SK-N-SH (cell line): ENCODE measurements around the gene TGFBI. TPM values are rescaled to one million over a fixed set of nuclear protein-coding genes. Genes with fewer than 3 reads are reported as not detected.

ENCODE experiments used
- CTCF ChIA-PET: fragments of 300-600, 350-600 bp; formaldehyde crosslinking; extraction: SDS; loops from one replicate; lab custom pipeline; 2021; lab: Yijun Ruan, JAX
- POLR2A ChIA-PET: fragments of 350-600 bp; sonication (Branson Sonifier 250); formaldehyde crosslinking; extraction: SDS; loops from one replicate; lab custom pipeline; 2020; ENCODE audit warnings: antibody characterized with exemption, inconsistent platforms; lab: Yijun Ruan, JAX
- DNase-seq: peaks from one replicate; pipeline ENCODE4 v3.0.0; 2012
- H2AFZ ChIP-seq: fragments of 200-600 bp; sonication (generic); 2 replicates; pipeline ENCODE4 v1.8.1; 2016; ENCODE audit warnings: antibody characterized with exemption, mild to moderate bottlenecking, low read depth
- H3F3A ChIP-seq: fragments of 200-600 bp; sonication (generic); replicated peaks from 2 replicates; pipeline ENCODE3; 2016; ENCODE audit warnings: antibody characterized with exemption, mild to moderate bottlenecking; ENCODE audit not compliant: insufficient read depth
- H3K27ac ChIP-seq, 2 experiments: fragments of 200-500 bp in 1 of 2; fragments of 200-600 bp in 1 of 2; sonication (Bioruptor generic) in 1 of 2; sonication (generic), shearing (Covaris generic) in 1 of 2; 2 replicates each; pipeline versions ENCODE4 v1.5.1 to v1.6.1; 2014 to 2016; ENCODE audit warnings: low read depth in 2 of 2, inconsistent platforms in 1 of 2, low read length in 1 of 2, mild to moderate bottlenecking in 1 of 2, mixed read lengths in 1 of 2
- H3K27me3 ChIP-seq: fragments of 200-600 bp; sonication (generic), shearing (Covaris generic); 2 replicates; pipeline ENCODE4 v1.6.1; 2016; ENCODE audit warnings: mixed run types; ENCODE audit not compliant: insufficient read depth
- H3K36me3 ChIP-seq, 2 experiments: fragments of 200-500 bp in 1 of 2; fragments of 200-600 bp in 1 of 2; sonication (Bioruptor generic) in 1 of 2; sonication (generic) in 1 of 2; replicated peaks in 1 of 2; 2 replicates each; pipeline versions ENCODE3 to v1.5.1; 2014 to 2016; ENCODE audit warnings: low read length in 1 of 2, mild to moderate bottlenecking in 1 of 2; ENCODE audit not compliant: insufficient read depth in 2 of 2, control insufficient read depth in 1 of 2
- H3K4me1 ChIP-seq, 2 experiments: fragments of 200-500 bp in 1 of 2; fragments of 200-600 bp in 1 of 2; sonication (Bioruptor generic) in 1 of 2; sonication (generic), shearing (Covaris generic) in 1 of 2; 2 replicates each; pipeline versions ENCODE4 v1.5.1 to v1.6.1; 2014 to 2016; ENCODE audit warnings: low read depth in 1 of 2, low read length in 1 of 2, mixed run types in 1 of 2; ENCODE audit not compliant: insufficient read depth in 2 of 2, control insufficient read depth in 1 of 2
- H3K4me2 ChIP-seq: fragments of 200-600 bp; sonication (generic), shearing (Covaris generic); 2 replicates; pipeline ENCODE4 v1.6.1; 2017; ENCODE audit warnings: mixed run types
- H3K4me3 ChIP-seq, 2 experiments: fragments of 200-500 bp in 1 of 2; fragments of 200-600 bp in 1 of 2; sonication (Bioruptor generic) in 1 of 2; sonication (generic), shearing (Covaris generic) in 1 of 2; 2 replicates each; pipeline versions ENCODE4 v1.5.1 to v1.8.1; 2014 to 2016; ENCODE audit warnings: low read depth in 2 of 2, inconsistent platforms in 1 of 2, low read length in 1 of 2, mild to moderate bottlenecking in 1 of 2, mixed read lengths in 1 of 2, moderate library complexity in 1 of 2
- H3K79me2 ChIP-seq: fragments of 200-600 bp; sonication (generic); 2 replicates; pipeline ENCODE4 v1.8.1; 2017; ENCODE audit warnings: mild to moderate bottlenecking; ENCODE audit not compliant: insufficient read depth
- H3K9ac ChIP-seq: fragments of 200-600 bp; sonication (generic); 2 replicates; pipeline ENCODE4 v1.6.1; 2017; ENCODE audit warnings: mixed run types
- H3K9me2 ChIP-seq: fragments of 200-600 bp; sonication (generic); 2 replicates; pipeline ENCODE4 v1.6.1; 2017; ENCODE audit warnings: mixed run types
- H3K9me3 ChIP-seq: fragments of 200-600 bp; sonication (generic); 2 replicates; pipeline ENCODE4 v1.6.1; 2017; ENCODE audit warnings: mixed run types, mild to moderate bottlenecking, moderate library complexity
- H4K20me1 ChIP-seq: fragments of 200-600 bp; sonication (generic); 2 replicates; pipeline ENCODE4 v1.6.1; 2017; ENCODE audit warnings: mild to moderate bottlenecking, mixed run types; ENCODE audit not compliant: insufficient read depth
- CHD2 ChIP-seq: fragments of 150-350 bp; IDR thresholded peaks from 2 replicates; pipeline ENCODE4 v1.6.1; 2018; ENCODE audit warnings: low read length; ENCODE audit not compliant: partially characterized antibody
- EZH2phosphoT487 ChIP-seq: fragments of 200-600 bp; sonication (generic); IDR thresholded peaks from 2 replicates; pipeline ENCODE4 v1.6.1; 2017; ENCODE audit warnings: low read depth, mixed run types, mild to moderate bottlenecking, antibody characterized with exemption, moderate library complexity, borderline replicate concordance
- FOSL2 ChIP-seq: IDR thresholded peaks from 2 replicates; pipeline ENCODE4 v1.4.0; 2012; ENCODE audit warnings: low read depth, mild to moderate bottlenecking, moderate library complexity, borderline replicate concordance
- FOXM1 ChIP-seq: IDR thresholded peaks from 2 replicates; pipeline ENCODE4 v1.4.0; 2012; ENCODE audit warnings: low read depth, mild to moderate bottlenecking
- GABPA ChIP-seq: IDR thresholded peaks from 2 replicates; pipeline ENCODE4 v1.4.0; 2012; ENCODE audit warnings: low read depth, mild to moderate bottlenecking
- GATA2 ChIP-seq: sonication (generic); formaldehyde crosslinking; IDR thresholded peaks from 2 replicates; pipeline ENCODE4 v1.5.0; 2020; ENCODE audit warnings: mild to moderate bottlenecking, missing genetic modification reagents
- MAX ChIP-seq: IDR thresholded peaks from 2 replicates; pipeline ENCODE4 v1.4.0; 2012; ENCODE audit warnings: low read depth
- MEF2A ChIP-seq: IDR thresholded peaks from 2 replicates; pipeline ENCODE4 v1.4.0; 2012; ENCODE audit warnings: low read depth, borderline replicate concordance
- NFIC ChIP-seq: IDR thresholded peaks from 2 replicates; pipeline ENCODE4 v1.4.0; 2012; ENCODE audit warnings: borderline replicate concordance
- NRF1 ChIP-seq: IDR thresholded peaks from 2 replicates; pipeline ENCODE4 v1.6.1; 2012; ENCODE audit warnings: low read depth, mild to moderate bottlenecking, low read length
- POLR2AphosphoS5 ChIP-seq: IDR thresholded peaks from 2 replicates; pipeline ENCODE4 v1.6.1; 2012; ENCODE audit warnings: low read depth, low read length
- RAD21 ChIP-seq: IDR thresholded peaks from 2 replicates; pipeline ENCODE4 v1.6.1; 2012; ENCODE audit warnings: mild to moderate bottlenecking, low read length
- SMC3 ChIP-seq: IDR thresholded peaks from 2 replicates; pipeline ENCODE4 v1.6.1; 2012; ENCODE audit warnings: low read depth, low read length, improper control_type of control experiment
- TAF1 ChIP-seq: IDR thresholded peaks from 2 replicates; pipeline ENCODE4 v1.6.1; 2012; ENCODE audit warnings: low read depth, mild to moderate bottlenecking, low read length, moderate library complexity, borderline replicate concordance
- TCF12 ChIP-seq: IDR thresholded peaks from 2 replicates; pipeline ENCODE4 v1.4.0; 2012
- TEAD4 ChIP-seq: IDR thresholded peaks from 2 replicates; pipeline ENCODE4 v1.4.0; 2012; ENCODE audit warnings: mild to moderate bottlenecking, borderline replicate concordance; ENCODE audit not compliant: insufficient read depth
- USF1 ChIP-seq: IDR thresholded peaks from 2 replicates; pipeline ENCODE4 v1.4.0; 2012; ENCODE audit warnings: low read depth, borderline replicate concordance
- YY1 ChIP-seq: IDR thresholded peaks from 2 replicates; pipeline ENCODE4 v1.4.0; 2012; ENCODE audit warnings: low read depth, mild to moderate bottlenecking
- WGBS: methylation state at CpG from one replicate; pipeline ENCODE4 v1.1.6; 2017; ENCODE audit warnings: low lambda C conversion rate; 5-methylcytosine and 5-hydroxymethylcytosine counted together
- polyA plus RNA-seq, 3 experiments: library from polyadenylated mRNA; depleted of rRNA; stranded (reverse); fragments of >200 nt; gene quantifications; 2 replicates each; pipeline ENCODE4 v1.2.3, GENCODE V29; 2012
- TF ChIP-seq, protein P1 (sequence below): fragments of 200-600 bp; sonication (generic); IDR thresholded peaks from 2 replicates; pipeline ENCODE4 v1.6.1; 2017; ENCODE audit warnings: antibody characterized with exemption, mild to moderate bottlenecking, moderate library complexity

Gene TGFBI
- polyA plus RNA-seq, 1 of the 3 experiments (the other 2 are of a cell fraction): 2,678 TPM

DNA sequence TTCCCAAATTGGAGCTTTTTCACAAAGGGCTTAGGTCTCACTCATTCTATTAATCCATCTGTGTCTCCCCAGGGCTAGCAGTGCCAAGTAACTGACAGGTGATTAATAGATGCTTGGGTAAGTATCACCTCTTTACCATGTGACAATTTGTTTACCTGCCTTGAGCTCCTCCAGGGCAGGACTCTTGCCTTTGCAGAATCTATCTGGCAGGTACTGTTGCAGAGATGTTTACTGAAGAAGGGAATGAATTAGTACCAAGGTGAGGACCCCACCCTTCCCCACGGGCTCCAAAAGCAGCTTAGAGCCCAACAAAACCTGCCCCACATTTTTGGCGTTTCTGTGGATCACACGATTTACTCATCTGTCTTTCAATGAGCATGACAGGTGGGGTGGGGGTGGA, 698 bp upstream of the TGFBI start:
- TF ChIP-seq NFIC: no peak
- TF ChIP-seq NRF1: no peak
- no peak for TF ChIP-seq YY1
- TF ChIP-seq, protein P1, sequence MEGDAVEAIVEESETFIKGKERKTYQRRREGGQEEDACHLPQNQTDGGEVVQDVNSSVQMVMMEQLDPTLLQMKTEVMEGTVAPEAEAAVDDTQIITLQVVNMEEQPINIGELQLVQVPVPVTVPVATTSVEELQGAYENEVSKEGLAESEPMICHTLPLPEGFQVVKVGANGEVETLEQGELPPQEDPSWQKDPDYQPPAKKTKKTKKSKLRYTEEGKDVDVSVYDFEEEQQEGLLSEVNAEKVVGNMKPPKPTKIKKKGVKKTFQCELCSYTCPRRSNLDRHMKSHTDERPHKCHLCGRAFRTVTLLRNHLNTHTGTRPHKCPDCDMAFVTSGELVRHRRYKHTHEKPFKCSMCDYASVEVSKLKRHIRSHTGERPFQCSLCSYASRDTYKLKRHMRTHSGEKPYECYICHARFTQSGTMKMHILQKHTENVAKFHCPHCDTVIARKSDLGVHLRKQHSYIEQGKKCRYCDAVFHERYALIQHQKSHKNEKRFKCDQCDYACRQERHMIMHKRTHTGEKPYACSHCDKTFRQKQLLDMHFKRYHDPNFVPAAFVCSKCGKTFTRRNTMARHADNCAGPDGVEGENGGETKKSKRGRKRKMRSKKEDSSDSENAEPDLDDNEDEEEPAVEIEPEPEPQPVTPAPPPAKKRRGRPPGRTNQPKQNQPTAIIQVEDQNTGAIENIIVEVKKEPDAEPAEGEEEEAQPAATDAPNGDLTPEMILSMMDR: no peak
- TF ChIP-seq CHD2: no peak
- TF ChIP-seq GATA2 (CRISPR knock-in tag): no peak
- no peak for TF ChIP-seq SMC3
- TF ChIP-seq TAF1: no peak
- TF ChIP-seq TCF12: no peak
- no peak for TF ChIP-seq FOSL2
- no peak for TF ChIP-seq TEAD4
- TF ChIP-seq EZH2phosphoT487: no peak
- no peak for TF ChIP-seq GABPA
- no peak for TF ChIP-seq MAX
- TF ChIP-seq POLR2AphosphoS5: no peak
- no peak for TF ChIP-seq USF1
- no peak for TF ChIP-seq MEF2A
- no peak for TF ChIP-seq RAD21
- no peak for TF ChIP-seq FOXM1
- Histone ChIP-seq H3K79me2 (peaks cover 50% of the 10 kb centered on the region), H3K4me3 (no peak overlapping the region), H3K27ac (peak overlapping the region in 1 of 2 experiments; percentile 53; a peak in 1 of 4 replicates), H3K9ac (peak overlapping the region; percentile 84; the same call in 1 of the 2 replicates), H4K20me1 (peaks cover 35% of the 10 kb centered on the region), H3K9me2 (no peaks in the 10 kb centered on the region), H3K36me3 (peaks cover 13 to 33% of the 10 kb centered on the region in 2 experiments), H3K4me1 (peaks cover 33 to 35% of the 10 kb centered on the region in 2 experiments), H3K4me2 (peak overlapping the region; percentile 84; the same call in 1 of the 2 replicates), H3K27me3 (no peaks in the 10 kb centered on the region), H2AFZ (no peak overlapping the region), H3K9me3 (no peaks in the 10 kb centered on the region), H3F3A (peaks cover 24% of the 10 kb centered on the region)
- DNase-seq: no peak
- ChIA-PET CTCF (interaction anchor here (1.1 to 1.7 kb wide), 4 partner anchors 8 to 83 kb away, joined by 3 to 6 read pairs (median 4); no protein-coding TSS in a partner anchor), POLR2A (no interaction called here)
- 79% methylated on average over 3 of the region's 3 CpGs for WGBS
